WI38 (cell line): ENCODE data around the gene TMEM150C.
"Not testable (repeated sequence)": the region's sequence is repeated elsewhere in the genome, so short reads cannot be mapped to it uniquely, and the experiment has no call there.

Experiments used
- H3K4me3 ChIP-seq: 2 replicates; pipeline ENCODE4 v1.5.1; 2011; ENCODE audit warnings: low read depth, mild to moderate bottlenecking, control low read depth, low read length
- CTCF ChIP-seq: IDR thresholded peaks from 2 replicates; pipeline ENCODE4 v1.5.1; 2012; ENCODE audit warnings: low read depth, mild to moderate bottlenecking, control low read depth, low read length

TMEM150C gene

DNA sequence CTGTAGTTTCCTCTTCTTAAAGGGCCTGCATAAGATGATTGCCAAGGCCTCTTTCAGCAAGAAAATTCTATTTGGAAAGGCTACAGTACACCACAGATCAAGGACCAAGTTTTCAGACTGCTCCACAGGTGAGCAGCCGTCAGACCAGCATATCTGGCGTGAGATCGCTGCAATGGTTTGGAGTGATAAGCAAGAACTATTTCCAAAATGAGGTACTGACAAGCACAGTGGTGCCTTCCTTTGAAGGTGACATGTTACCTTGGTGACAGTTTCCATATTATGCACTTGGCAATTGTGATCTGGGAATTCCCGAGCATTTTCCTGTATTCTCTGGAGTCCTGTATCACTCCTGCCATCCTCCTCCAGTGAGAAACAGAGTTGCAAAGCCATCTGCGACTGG is 7.3 kb upstream of the TMEM150C start:
- TF ChIP-seq CTCF, result no peak
- H3K4me3 ChIP-seq, result no peak overlapping the region

GRCh38 chr4:82567444-82567843 is 5.7 kb upstream of the TMEM150C start:
- no peak overlapping the region for H3K4me3 ChIP-seq

GRCh38 chr4:82562564-82562854 is 721 bp upstream of the TMEM150C start:
- no peak overlapping the region for H3K4me3 ChIP-seq
- TF ChIP-seq CTCF, result no peak

More at GRCh38 chr4:82567444-82567843, 5.7 kb upstream of the TMEM150C start:
- no peak for TF ChIP-seq CTCF

DNA sequence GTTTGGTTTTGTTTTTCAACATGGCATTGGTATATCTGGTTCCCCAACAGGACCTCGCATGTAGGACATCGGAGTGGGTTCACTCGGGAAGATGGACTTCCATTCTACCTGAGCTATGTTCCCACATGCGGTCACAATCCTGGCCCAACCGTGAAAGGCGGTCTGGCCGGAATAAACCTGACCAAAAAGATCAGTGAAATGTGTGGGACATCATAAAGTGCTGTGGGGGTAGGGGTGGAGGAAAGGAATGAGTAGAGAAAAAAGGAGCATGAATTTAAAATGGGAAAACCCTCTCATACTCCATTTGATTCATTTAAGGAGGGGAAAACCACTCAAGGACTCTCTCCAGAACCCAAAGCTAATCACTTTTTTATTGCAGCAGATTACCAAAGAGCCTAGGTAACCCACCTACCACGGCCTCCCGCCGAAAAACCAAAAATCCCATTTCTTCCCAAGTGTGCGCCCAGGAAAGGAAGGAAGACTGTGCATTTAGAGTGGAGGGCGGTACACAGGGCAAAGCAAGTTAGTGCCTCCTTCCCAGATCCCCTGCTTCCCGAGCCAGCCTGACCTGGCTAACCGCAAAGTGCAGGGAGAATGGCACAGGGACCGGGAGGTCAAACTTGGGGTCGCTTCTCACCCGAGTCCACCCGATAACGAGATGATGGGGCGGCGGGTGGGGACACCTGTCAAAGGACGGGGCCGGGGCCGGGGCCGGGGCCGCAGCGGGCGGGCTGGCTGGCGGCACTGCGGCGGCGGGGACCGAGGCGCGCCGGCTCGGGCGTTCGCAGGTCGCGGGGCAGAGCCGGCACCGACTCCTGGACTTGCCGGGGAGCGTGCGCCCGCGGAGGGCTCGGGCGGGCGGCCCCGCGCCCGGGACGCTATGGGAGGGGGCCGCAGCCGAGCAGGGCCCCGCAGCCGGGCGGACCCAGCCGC is 669 bp downstream of the TMEM150C start:
- TF ChIP-seq CTCF, result no peak
- no peak overlapping the region for H3K4me3 ChIP-seq

DNA sequence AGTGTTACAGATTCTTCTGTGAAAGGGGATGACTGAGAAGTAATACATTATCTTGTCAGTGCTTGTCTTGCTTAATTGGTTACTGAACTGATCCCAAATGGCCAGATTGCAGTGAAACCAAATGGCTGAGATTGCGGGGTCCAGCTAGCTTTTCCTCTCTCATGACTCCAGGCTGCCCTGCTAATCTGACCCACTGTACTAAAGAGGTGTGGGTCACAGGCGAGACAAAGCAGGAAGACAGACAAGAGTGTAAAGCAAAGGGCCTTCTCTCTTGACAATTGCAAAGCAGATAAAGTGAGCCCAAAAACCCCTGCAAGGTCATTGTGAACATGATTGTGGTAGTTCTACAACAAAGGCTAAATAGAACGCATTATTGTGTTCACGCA is 2.1 kb downstream of the TMEM150C start:
- no peak for TF ChIP-seq CTCF
- no peak overlapping the region for H3K4me3 ChIP-seq

- H3K4me3 ChIP-seq, result not testable (repeated sequence)
Observed at GRCh38 chr4:82559090-82559734, 2.6 kb downstream of the TMEM150C start.

DNA sequence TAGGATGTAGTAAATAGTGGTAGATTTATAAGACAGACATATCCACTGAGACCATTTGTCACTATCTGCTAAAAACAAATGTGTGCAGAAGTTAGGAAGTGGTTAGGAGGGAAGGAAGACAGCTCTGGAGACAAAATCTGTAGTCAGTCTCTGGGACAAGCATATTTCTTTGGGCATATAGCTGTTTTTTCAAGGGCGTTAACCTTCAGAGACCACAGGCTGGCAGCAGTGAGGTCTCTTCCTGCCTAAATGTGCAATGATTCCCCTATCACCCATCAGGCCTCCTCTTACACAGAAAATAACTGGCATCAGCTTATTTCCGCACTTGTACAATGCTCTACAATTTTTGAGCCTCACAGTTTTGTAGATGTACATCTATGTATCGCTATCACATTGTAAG is 6.5 kb downstream of the TMEM150C start:
- TF ChIP-seq CTCF, result no peak
- H3K4me3 ChIP-seq, result no peak overlapping the region
